GM19025 (cell line): ENCODE data around the gene CDK6.
A peak's percentile ranks its signal among the peaks of the same experiment; 100 is the strongest.
"Not testable (repeated sequence)": the region's sequence is repeated elsewhere in the genome, so short reads cannot be mapped to it uniquely, and the experiment has no call there.

Source experiments
- ATAC-seq: cut with Tn5 transposase; IDR thresholded peaks from one replicate; pipeline ENCODE4 v1.9.1; 2021; ENCODE audit warnings: mild to moderate bottlenecking, low read depth, moderate library complexity; ENCODE audit not compliant: unreplicated experiment

Gene CDK6

GRCh38 chr7:92836489-92836999 lies at the start of gene CDK6:
Gene CDK6, minus strand, starts transcription at chr7:92836573. Its CDS starts 3,250 bp downstream, at chr7:92833323.
- peak; percentile 33 for ATAC-seq

GRCh38 chr7:92886039-92886438 lies 49.7 kb upstream of the CDK6 start:
- not testable (repeated sequence) for ATAC-seq

GRCh38 chr7:92884218-92884617 lies 47.8 kb upstream of the CDK6 start:
- ATAC-seq, result no peak

GRCh38 chr7:92882760-92883159 lies 46.4 kb upstream of the CDK6 start:
- ATAC-seq, result no peak

GRCh38 chr7:92881091-92881485 lies 44.7 kb upstream of the CDK6 start:
- ATAC-seq, result no peak

- ATAC-seq, result no peak
These were observed 44.1 kb upstream of the CDK6 start for GRCh38 chr7:92880212-92881090.

GRCh38 chr7:92877367-92877766 lies 41.0 kb upstream of the CDK6 start:
- no peak for ATAC-seq

GRCh38 chr7:92876836-92877235 lies 40.5 kb upstream of the CDK6 start:
- no peak for ATAC-seq

- ATAC-seq, result no peak
These were observed 39.3 kb upstream of the CDK6 start for GRCh38 chr7:92875719-92876118.

- no peak for ATAC-seq
These were observed 38.8 kb upstream of the CDK6 start for GRCh38 chr7:92875173-92875572.

- ATAC-seq, result no peak
These were observed 38.2 kb upstream of the CDK6 start for GRCh38 chr7:92874567-92874966.

- ATAC-seq, result no peak
These were observed 37.4 kb upstream of the CDK6 start for GRCh38 chr7:92873776-92874175.

GRCh38 chr7:92872701-92873100 lies 36.3 kb upstream of the CDK6 start:
- no peak for ATAC-seq

GRCh38 chr7:92868683-92869293 lies 32.4 kb upstream of the CDK6 start:
- ATAC-seq, result no peak

- ATAC-seq, result not testable (repeated sequence)
These were observed 27.8 kb upstream of the CDK6 start for GRCh38 chr7:92864169-92864568.

GRCh38 chr7:92856436-92856835 lies 20.1 kb upstream of the CDK6 start:
- no peak for ATAC-seq

GRCh38 chr7:92854501-92855238 lies 18.3 kb upstream of the CDK6 start:
- ATAC-seq, result no peak

- no peak for ATAC-seq
These were observed 15.4 kb upstream of the CDK6 start for GRCh38 chr7:92851732-92852131.

- no peak for ATAC-seq
These were observed 14.1 kb upstream of the CDK6 start for GRCh38 chr7:92850516-92850915.

GRCh38 chr7:92849322-92849721 lies 12.9 kb upstream of the CDK6 start:
- ATAC-seq, result no peak

- ATAC-seq, result no peak
These were observed 12.5 kb upstream of the CDK6 start for GRCh38 chr7:92848851-92849250.
